ENCODE results near the gene ITGB4. TPM values are rescaled to one million over a fixed set of nuclear protein-coding genes. Genes with fewer than 3 reads are reported as not detected.
"Not testable (repeated sequence)": the region's sequence is repeated elsewhere in the genome, so short reads cannot be mapped to it uniquely, and the experiment has no call there.

The ITGB4 gene
- total RNA-seq, 2 donors from 2014 or later, result 252 to 318 TPM

DNA sequence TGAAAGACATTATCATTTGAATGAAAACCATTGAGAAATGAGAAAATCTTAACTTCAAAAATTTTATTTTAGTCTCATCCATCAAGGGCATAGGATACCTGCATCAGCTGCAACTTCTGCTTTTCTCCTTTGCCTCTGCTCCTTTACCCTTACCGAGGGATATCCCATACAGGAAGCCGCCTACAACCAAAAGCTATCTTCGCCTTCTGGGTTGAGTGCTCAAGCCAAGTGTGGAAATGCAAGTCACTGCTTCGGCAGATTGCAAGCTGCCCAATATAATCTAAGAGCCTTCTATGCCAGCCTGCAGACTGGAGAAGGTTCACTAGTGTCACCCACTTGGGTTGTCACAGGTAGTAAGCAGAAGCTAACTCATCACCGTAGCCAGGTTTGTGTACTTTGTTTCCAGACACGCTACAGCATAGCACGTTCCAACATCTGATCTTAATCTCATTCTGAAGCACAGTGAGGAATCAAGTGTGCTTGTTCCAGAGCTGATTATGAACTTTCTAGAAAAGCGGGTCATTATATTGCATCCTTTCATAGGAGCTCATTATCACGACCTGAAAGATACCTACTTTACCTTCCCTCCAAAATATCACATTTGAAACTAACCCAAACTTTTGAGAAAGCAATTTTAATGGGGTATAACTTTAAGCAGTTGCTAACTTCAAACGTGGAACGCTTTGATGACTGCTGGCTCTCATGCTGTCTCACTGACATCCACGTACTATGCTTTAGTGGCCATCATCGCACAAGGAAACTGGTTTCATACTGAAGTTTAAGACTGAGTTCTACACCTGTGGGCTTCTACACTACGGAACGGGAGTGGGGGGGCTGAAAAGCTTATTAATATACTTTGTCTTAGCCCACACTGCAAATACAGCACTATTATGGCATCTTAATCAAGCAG, 55.4 kb downstream of the ITGB4 start:
- DNase-seq (peak in 1 of 2 donors; percentile 20), ATAC-seq (no peak)
- intact Hi-C loops (cut with DNase I, micrococcal nuclease), result no loop called here

DNA sequence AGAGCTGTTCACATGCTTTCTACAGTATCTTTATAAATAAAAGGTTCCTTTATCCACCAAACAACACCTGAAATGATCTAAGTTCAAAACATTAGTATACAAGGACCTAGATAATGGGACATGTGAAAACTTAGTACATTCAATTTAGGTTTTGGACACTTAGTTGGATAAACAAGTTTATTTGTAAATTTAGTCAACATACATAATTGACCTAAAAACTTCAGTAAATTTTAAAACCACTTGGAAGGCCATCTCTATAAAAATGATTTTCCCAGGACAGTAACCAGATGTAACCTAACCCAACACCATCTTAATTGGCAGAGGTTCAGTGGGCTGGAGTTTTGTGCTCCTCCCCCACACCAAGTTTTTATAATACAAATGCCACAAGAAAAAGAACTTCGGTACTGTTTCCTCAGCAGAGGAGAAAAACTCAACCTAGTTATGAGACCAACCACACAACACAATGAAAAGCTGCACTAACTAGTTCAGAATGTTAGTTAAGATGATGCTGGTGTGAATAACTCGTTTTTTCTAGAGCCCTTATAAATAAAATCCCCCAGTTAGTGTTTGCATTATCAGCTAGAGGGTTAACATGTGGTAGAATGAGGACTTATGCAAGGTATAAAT, 56.1 kb downstream of the ITGB4 start:
- ATAC-seq (no peak), DNase-seq (no peak)
- intact Hi-C loops (cut with DNase I, micrococcal nuclease), result no loop called here

DNA sequence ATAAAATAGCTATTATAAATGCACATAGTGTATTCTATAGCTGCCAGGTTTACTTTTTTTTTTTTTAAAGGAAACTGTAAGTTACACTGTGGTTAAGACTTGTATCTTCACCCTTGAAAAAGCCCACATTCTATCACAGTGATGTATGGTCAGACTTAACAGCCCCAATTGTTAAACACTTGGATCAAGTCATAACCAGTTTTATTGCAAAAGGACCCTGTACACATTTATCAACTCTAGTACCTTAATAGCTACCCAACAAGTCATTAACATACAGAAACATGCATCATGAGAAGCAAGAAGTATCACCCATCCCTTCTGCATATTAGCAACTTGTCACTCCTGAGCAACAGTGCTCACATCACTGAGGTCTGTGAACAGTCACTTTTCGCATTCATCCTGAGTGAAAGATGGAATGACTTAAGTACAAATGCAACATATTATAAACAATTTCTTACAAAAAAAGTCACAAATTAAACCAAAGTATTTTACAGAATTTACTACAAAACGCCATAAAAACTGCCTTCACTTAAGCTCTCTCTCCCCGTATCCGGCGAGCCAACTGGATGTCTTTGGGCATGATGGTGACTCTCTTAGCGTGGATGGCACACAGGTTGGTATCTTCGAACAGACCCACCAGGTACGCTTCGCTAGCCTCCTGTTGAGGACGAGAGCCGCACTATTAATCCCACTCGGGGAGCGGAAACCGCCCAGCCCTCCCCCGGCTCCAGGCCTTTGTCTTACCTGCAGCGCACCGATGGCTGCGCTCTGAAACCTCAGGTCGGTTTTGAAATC, 57.0 kb downstream of the ITGB4 start:
- intact Hi-C loops (cut with DNase I, micrococcal nuclease); DNase-seq: not testable (repeated sequence)
- ATAC-seq, result peak; percentile 0

- DNase-seq (peak in 1 of 2 donors; percentile 80), ATAC-seq (peak; percentile 39)
- intact Hi-C loops (cut with DNase I, micrococcal nuclease), result no loop called here
Observed at GRCh38 chr17:75778861-75779249, 57.6 kb downstream of the ITGB4 start.

DNA sequence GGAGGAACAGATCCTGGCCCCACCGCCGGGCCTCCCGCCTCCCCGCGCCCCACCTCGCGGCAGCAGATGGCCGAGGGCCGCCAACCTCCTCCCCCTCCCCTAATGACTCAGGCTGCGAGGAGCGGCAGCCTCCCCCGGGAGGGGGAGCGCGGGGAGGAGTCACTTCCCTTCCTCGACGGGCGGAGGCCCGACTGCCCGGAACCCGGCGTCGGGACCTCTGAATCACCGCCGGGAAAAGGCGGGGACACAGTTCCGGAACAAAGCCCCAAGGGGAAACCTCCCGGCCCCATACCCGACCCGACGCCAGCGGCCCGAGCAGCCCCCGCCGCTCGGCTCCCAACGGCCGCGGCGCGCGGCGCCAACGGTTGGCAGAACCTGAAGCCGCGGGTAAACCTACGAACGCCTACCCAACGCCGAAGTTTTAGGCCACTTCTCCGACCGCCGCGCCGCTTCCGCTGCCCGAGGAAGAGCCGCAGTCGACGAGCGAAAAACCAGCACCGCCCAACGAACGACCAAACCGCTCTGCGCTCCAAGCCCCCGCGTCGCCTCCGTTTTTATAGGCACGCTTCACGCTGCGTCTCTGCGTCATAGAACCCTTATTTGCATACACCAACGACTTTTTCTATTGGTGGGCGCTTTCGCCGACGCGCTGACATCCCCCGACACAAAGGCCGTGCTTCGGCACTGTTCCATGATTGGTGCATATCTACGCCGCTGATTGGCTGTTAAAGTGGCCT, 58.2 kb downstream of the ITGB4 start:
- DNase-seq (peak; percentile 94 to 99), ATAC-seq (peak; percentile 67)
- intact Hi-C loops (cut with DNase I, micrococcal nuclease), result no loop called here

DNA sequence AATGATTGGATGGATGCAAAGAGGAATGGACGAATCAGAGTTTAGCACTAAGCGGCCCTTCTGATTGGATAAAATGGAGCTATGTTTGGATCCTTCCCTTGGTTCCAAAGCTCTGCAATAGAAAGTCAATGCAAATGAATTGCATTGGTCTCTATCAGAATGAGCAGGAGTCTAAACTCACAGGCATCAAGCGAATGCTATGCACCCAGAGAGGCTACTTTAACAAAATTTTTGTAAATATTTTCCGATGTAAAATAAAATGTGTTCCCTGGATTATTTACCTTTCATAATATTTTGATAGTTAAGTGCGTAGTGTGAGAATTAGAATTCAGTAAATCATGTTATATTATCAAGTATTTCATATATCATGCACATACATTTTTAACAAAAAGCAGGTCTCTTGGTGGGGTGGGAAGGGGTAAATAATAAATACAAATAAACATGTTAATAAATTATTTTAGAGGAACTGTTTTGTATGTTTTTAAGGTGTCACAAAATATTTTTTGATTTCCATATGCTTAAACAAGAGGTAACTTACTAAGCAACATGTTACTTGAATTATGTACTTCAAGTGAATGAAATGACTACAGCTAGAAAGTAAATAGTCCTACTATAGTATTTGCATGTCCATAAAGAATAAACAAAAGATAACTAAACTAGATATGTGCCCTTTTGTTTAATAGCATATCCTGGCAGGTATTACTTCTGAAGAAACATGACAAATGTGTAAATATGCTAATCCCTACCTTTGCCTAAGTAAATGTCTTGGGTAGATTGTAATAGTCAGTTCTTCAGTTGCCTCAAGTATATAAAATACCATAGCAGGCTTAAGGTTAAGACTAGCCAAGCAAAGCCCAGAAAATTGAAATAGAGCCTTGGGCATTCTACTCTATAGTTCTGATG, 59.0 kb downstream of the ITGB4 start:
- intact Hi-C loops (cut with DNase I, micrococcal nuclease), result no loop called here
- ATAC-seq (no peak), DNase-seq (no peak)

DNA sequence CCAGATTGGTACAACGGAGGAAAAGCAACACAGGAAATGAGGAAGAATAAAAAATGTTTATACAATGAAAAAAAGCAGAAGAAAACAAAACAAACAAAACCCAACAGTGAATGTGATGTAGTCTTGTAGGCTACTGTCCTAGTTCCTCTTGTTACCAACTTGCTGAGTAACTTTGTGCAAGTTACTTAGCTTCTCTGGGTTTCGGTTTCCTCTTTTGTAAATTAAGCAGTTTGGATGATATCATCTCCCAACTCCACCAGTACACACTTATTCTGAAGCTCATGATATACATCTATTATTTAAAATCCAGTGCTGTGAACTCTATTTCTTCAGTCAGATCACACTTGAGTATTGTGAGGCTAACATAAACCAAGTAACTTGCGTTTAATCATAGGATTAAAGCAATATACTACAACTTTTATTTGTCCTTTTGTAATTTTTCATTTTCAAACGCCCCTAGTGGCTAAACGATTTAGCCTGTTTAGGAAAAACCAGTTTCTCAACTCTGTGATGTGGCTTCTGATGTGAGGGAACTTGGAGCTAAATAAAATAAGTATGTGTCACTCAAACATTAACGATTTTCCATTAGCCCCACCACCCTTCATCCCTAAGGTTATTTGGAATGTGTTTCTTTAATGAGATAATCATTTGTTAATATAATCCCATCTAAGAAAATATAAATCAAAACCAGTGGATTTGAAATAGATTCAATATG, 62.0 kb downstream of the ITGB4 start:
- ATAC-seq, result no peak
- intact Hi-C loops (cut with DNase I, micrococcal nuclease), result no loop called here
- no peak for DNase-seq

DNA sequence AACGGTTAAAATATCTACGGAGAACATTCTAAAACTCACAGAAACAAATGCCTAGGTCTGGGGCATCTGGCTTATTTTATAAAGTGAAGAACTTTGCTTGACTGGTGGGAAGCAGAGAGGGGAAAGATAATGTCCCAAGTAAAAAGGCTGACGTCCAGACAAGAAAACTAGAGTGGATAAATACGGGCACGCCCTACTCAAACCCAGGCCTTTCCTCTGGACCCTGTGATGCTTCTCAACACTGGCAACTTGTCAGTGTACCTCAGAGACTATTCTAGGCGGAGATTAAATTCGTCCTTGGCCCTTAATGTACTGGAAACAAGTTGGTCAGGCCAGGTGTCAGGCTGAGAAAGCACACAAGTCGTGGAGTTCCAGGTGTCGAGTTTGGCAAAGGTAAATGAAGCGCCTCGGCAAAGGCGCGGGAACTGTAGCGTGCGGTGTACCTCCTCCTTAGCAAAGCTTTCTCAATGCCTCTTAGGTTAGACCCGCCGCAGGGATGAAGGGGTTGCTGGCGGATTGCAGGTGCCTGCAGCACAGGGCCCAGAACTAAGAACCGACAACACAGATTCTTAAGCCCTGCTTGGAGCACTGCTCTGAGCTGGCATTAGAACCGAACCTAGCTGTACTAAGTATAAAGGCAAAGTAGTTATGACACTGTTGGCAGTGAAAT, 62.7 kb downstream of the ITGB4 start:
- ATAC-seq (peak; percentile 1), DNase-seq (peak; percentile 57 to 61)
- intact Hi-C loops (cut with DNase I, micrococcal nuclease), result no loop called here

DNA sequence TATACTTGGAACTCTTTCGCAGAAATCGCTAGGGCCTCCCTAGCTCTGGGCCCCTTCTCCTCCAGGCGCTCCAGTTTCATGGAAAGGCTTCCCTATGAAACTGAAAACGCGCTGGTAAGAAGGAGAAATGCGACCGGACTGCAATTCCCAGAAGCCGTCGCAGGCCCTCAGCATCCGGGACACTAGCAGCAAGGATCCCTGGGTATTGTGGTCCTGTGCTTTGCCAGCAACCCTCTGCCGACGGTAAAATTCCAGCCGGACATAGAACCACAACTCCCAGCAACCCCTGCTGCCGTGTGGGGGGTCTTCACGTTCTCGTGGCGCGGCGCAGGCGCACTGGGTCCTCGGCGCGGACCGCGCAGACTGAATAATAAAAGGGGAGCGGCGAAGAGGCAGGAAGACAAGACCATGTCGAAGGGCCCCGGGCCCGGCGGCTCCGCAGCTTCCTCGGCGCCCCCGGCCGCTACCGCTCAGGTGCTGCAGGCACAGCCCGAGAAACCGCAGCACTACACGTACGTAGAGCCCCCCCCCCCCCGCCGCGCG, 63.3 kb downstream of the ITGB4 start, which contains the start of gene UNK:
Gene UNK (plus strand): TSS at position 334 of the 543 bp plus-strand sequence. CDS start 75 bp downstream, at position 409.
- ATAC-seq (peak; percentile 83), DNase-seq (peak; percentile 94 to 99)
- intact Hi-C loops (cut with DNase I, micrococcal nuclease), result no loop called here

GRCh38 chr17:75785016-75785890, 64.0 kb downstream of the ITGB4 start:
- intact Hi-C loops (cut with DNase I, micrococcal nuclease), result no loop called here
- DNase-seq (peak; percentile 88 to 92), ATAC-seq (peak; percentile 83)

- intact Hi-C loops (cut with DNase I, micrococcal nuclease), result no loop called here
- ATAC-seq, result no peak
- no peak for DNase-seq
Observed at GRCh38 chr17:75791254-75791653, 70.0 kb downstream of the ITGB4 start.

- intact Hi-C loops (cut with DNase I, micrococcal nuclease), result no loop called here
- DNase-seq (no peak), ATAC-seq (no peak)
Observed at GRCh38 chr17:75793460-75793859, 72.2 kb downstream of the ITGB4 start.

DNA sequence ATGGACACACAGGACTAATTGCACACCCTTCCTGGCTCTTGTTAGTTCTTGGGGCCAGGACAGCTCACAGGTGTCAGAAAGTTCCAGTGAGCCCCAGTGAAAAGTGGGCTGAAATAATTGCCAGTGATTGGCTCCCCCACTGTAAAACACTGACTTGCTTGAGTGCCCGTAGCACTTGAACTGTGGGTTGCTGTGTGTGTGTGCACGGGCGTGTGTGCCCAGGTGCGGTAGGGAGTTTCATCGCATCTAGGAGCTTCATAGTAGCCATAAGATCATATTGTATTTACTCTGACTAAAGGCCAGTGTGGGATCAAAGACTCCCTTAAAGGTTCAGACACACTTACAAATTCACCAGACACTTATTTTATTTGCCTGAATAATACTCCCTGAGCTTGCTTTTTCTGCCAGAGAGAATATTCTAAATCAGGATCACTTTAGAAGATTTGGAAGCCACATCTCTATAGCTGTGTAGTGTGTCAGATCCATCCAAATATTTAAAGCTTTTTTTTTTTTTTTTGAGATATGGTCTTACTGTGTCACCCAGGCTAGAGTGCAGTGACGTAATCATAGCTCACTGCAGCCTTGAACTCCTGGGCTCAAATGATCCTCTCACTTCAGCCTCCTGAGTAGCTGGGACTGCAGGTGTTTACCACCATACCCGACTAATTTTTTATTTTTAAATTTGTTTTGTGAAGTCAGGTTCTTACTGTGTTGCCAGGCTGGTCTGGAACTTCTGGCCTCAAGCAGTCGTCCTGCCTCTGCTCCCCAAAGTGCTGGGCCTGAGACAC, 74.8 kb downstream of the ITGB4 start:
- intact Hi-C loops (cut with DNase I, micrococcal nuclease), result no loop called here
- DNase-seq, result no peak
- peak; percentile 63 for ATAC-seq

- no peak for ATAC-seq
- no peak for DNase-seq
- intact Hi-C loops (cut with DNase I, micrococcal nuclease), result no loop called here
Observed at GRCh38 chr17:75799402-75799801, 78.1 kb downstream of the ITGB4 start.

DNA sequence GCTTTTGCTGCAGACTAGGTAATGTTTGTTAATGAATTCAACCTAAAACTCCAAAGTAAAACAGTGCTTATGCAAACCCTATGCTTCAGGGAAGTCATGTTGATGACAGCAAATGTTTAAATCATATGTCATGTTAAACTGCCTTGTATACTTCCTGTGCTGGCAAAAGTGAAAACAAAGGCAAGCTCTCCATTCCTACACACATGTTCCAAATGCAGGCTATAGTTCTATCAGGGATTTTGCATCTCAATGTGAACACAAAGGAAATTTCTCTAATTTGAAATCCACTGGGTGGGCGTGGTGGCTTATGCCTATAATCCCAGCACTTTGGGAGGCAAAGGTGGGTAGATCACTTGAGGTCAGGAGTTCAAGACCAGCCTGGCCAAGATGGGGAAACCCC, 82.6 kb downstream of the ITGB4 start:
- intact Hi-C loops (cut with DNase I, micrococcal nuclease), result no loop called here
- DNase-seq, result no peak
- ATAC-seq, result no peak
